ENCODE results near the gene SLC16A10. TPM values are rescaled to one million over a fixed set of nuclear protein-coding genes. Genes with fewer than 3 reads are reported as not detected.
"Not testable (repeated sequence)": the region's sequence is repeated elsewhere in the genome, so short reads cannot be mapped to it uniquely, and the experiment has no call there.

SLC16A10 gene
- total and polyA plus RNA-seq, 2 experiments from 2014 or later = 12.1 to 30.9 TPM

- TF ChIP-seq ZNF331 (CRISPR knock-in tag; IDR thresholded peaks at IDR 0.05; ENCODE audit: low read depth) (no peak), ZNF114 (CRISPR knock-in tag; IDR thresholded peaks at IDR 0.05) (no peak), STAT1 (IDR thresholded peaks at IDR 0.05; ENCODE audit: unreplicated experiment) (no peak), CREB1 (CRISPR knock-in tag; IDR thresholded peaks at IDR 0.05; ENCODE audit: low read depth) (no peak), JUNB (IDR thresholded peaks at IDR 0.05; ENCODE audit: unreplicated experiment) (no peak), EZH2phosphoT487 (IDR thresholded peaks at IDR 0.05; ENCODE audit: unreplicated experiment) (no peak)
These were observed 41.7 kb downstream of the SLC16A10 start (continued) for GRCh38 chr6:111129013-111129412.

GRCh38 chr6:111131018-111131417 is 43.7 kb downstream of the SLC16A10 start:
- H3K9me2 ChIP-seq (ENCODE audit: insufficient read depth); H3K27ac ChIP-seq (ENCODE audit: low read depth); H3F3A ChIP-seq (replicated peaks; ENCODE audit: low read depth); H3K79me2 ChIP-seq (replicated peaks; ENCODE audit: insufficient read depth); H3K4me2 ChIP-seq; H3K9me3 Mint-ChIP-seq; H3K4me1 ChIP-seq (ENCODE audit: insufficient read depth); ATAC-seq; H4K20me1 ChIP-seq (replicated peaks; ENCODE audit: insufficient read depth); H3K27me3 ChIP-seq (ENCODE audit: insufficient read depth); H3K36me3 Mint-ChIP-seq (ENCODE audit: low read depth); H2AFZ ChIP-seq; H3K4me3 Mint-ChIP-seq; H3K27ac Mint-ChIP-seq; DNase-seq (ENCODE audit: low spot score); H3K27me3 Mint-ChIP-seq (ENCODE audit: insufficient read depth, low read depth, poor library complexity); H3K4me3 ChIP-seq; H3K36me3 ChIP-seq (ENCODE audit: insufficient read depth): not testable (repeated sequence)
- peaks cover 16% of the 10 kb centered on the region; the same call in 2 of the 3 replicates for H3K4me1 Mint-ChIP-seq

DNA sequence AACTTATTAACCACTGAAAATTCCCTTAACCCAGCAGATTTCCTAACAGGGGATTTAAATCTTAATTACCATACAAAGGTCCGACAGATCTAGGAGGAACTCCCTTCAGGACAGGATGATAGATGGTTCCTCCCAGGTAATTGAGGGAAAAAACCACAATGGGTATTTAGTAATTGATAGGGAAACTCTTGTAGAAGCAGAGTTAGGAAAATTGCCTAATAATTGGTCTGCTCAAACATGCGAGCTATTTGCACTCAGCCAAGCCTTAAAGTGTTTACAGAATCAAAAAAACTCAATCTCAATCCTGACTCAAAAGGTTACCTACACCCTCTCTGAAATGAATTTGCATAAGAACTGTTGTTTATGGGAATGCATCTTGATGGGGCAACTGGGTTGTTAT is 45.4 kb downstream of the SLC16A10 start:
- H3K79me2 ChIP-seq (replicated peaks; ENCODE audit: insufficient read depth); H3K4me1 ChIP-seq (ENCODE audit: insufficient read depth); H3K4me2 ChIP-seq; H3K27ac Mint-ChIP-seq; H3K36me3 ChIP-seq (ENCODE audit: insufficient read depth); H2AFZ ChIP-seq; H4K20me1 ChIP-seq (replicated peaks; ENCODE audit: insufficient read depth); H3K4me3 ChIP-seq; H3K9me2 ChIP-seq (ENCODE audit: insufficient read depth); ATAC-seq; H3K27me3 ChIP-seq (ENCODE audit: insufficient read depth); H3K27me3 Mint-ChIP-seq (ENCODE audit: insufficient read depth, low read depth, poor library complexity); H3K36me3 Mint-ChIP-seq (ENCODE audit: low read depth); H3K9me3 Mint-ChIP-seq; H3K27ac ChIP-seq (ENCODE audit: low read depth); H3F3A ChIP-seq (replicated peaks; ENCODE audit: low read depth); DNase-seq (ENCODE audit: low spot score); H3K4me3 Mint-ChIP-seq: not testable (repeated sequence)
- peaks cover 12% of the 10 kb centered on the region; the same call in 2 of the 3 replicates for H3K4me1 Mint-ChIP-seq

- H3K9me3 Mint-ChIP-seq; H3F3A ChIP-seq (replicated peaks; ENCODE audit: low read depth); H3K27me3 Mint-ChIP-seq (ENCODE audit: insufficient read depth, low read depth, poor library complexity); H3K27me3 ChIP-seq (ENCODE audit: insufficient read depth); H3K36me3 ChIP-seq (ENCODE audit: insufficient read depth); H3K4me3 ChIP-seq; H3K4me3 Mint-ChIP-seq; H3K36me3 Mint-ChIP-seq (ENCODE audit: low read depth); H3K4me2 ChIP-seq; H2AFZ ChIP-seq; H3K27ac ChIP-seq (ENCODE audit: low read depth); H3K4me1 ChIP-seq (ENCODE audit: insufficient read depth); H4K20me1 ChIP-seq (replicated peaks; ENCODE audit: insufficient read depth); H3K79me2 ChIP-seq (replicated peaks; ENCODE audit: insufficient read depth); DNase-seq (ENCODE audit: low spot score); H3K27ac Mint-ChIP-seq; ATAC-seq; H3K9me2 ChIP-seq (ENCODE audit: insufficient read depth): not testable (repeated sequence)
- H3K4me1 Mint-ChIP-seq = peaks cover 12% of the 10 kb centered on the region; the same call in 2 of the 3 replicates
These were observed 47.0 kb downstream of the SLC16A10 start for GRCh38 chr6:111134236-111134869.

GRCh38 chr6:111137489-111138093 is 50.3 kb downstream of the SLC16A10 start:
- not testable (repeated sequence) for H3K4me1 Mint-ChIP-seq; H3K9me2 ChIP-seq (ENCODE audit: insufficient read depth); H3K36me3 ChIP-seq (ENCODE audit: insufficient read depth); H2AFZ ChIP-seq; H3K27ac Mint-ChIP-seq; H3F3A ChIP-seq (replicated peaks; ENCODE audit: low read depth); H3K79me2 ChIP-seq (replicated peaks; ENCODE audit: insufficient read depth); H3K27me3 ChIP-seq (ENCODE audit: insufficient read depth); DNase-seq (ENCODE audit: low spot score); H3K9me3 Mint-ChIP-seq; H4K20me1 ChIP-seq (replicated peaks; ENCODE audit: insufficient read depth); H3K27me3 Mint-ChIP-seq (ENCODE audit: insufficient read depth, low read depth, poor library complexity); H3K4me3 ChIP-seq; H3K4me2 ChIP-seq; H3K27ac ChIP-seq (ENCODE audit: low read depth); H3K4me3 Mint-ChIP-seq; ATAC-seq; H3K36me3 Mint-ChIP-seq (ENCODE audit: low read depth); H3K4me1 ChIP-seq (ENCODE audit: insufficient read depth)

Measured in GM23338 (cell line).